Measurements from ENCODE around the gene CLIC3.

GRCh38 chr9:137018761-137019559 is 22.6 kb upstream of the CLIC3 start:
- TF ChIP-seq CTCF (IDR thresholded peaks at IDR 0.05; ENCODE audit: borderline replicate concordance, extremely low read depth, low read length, poor library complexity, severe bottlenecking) (no peak), EZH2 (IDR thresholded peaks at IDR 0.05; ENCODE audit: borderline replicate concordance, low read depth, low read length, severe bottlenecking) (no peak)

Measured in DND-41 (cell line).